ENCODE results near the gene PAK2. TPM values are rescaled to one million over a fixed set of nuclear protein-coding genes. Genes with fewer than 3 reads are reported as not detected.
"Not testable (repeated sequence)": the region's sequence is repeated elsewhere in the genome, so short reads cannot be mapped to it uniquely, and the experiment has no call there.

The PAK2 gene
- 33.5 and 37.6 TPM in 2 replicates for total RNA-seq (2014; rRNA removed; shearing (Covaris generic))

GRCh38 chr3:196739671-196740480 is at the start of gene PAK2:
PAK2 (plus strand) TSS chr3:196739857; CDS start chr3:196782647, 42,790 bp downstream.
- DNase-seq (ENCODE audit: low spot score): peak; percentile 94
- in situ Hi-C loops (cut with HindIII; ENCODE audit: low sequenced_read_pairs): no loop called here

GRCh38 chr3:196689941-196690660 is 49.6 kb upstream of the PAK2 start:
- in situ Hi-C loops (cut with HindIII; ENCODE audit: low sequenced_read_pairs): no loop called here
- no peak for DNase-seq (ENCODE audit: low spot score)

GRCh38 chr3:196691386-196691785 is 48.3 kb upstream of the PAK2 start:
- in situ Hi-C loops (cut with HindIII; ENCODE audit: low sequenced_read_pairs): no loop called here
- DNase-seq (ENCODE audit: low spot score): no peak

- DNase-seq (ENCODE audit: low spot score): no peak
- in situ Hi-C loops (cut with HindIII; ENCODE audit: low sequenced_read_pairs): no loop called here
Observed at GRCh38 chr3:196694202-196694638, 45.4 kb upstream of the PAK2 start.

GRCh38 chr3:196694941-196695848 is 44.5 kb upstream of the PAK2 start:
- in situ Hi-C loops (cut with HindIII; ENCODE audit: low sequenced_read_pairs): no loop called here
- no peak for DNase-seq (ENCODE audit: low spot score)

- DNase-seq (ENCODE audit: low spot score): no peak
- in situ Hi-C loops (cut with HindIII; ENCODE audit: low sequenced_read_pairs): no loop called here
Observed at GRCh38 chr3:196695849-196696226, 43.8 kb upstream of the PAK2 start.

- no peak for DNase-seq (ENCODE audit: low spot score)
- in situ Hi-C loops (cut with HindIII; ENCODE audit: low sequenced_read_pairs): no loop called here
Observed at GRCh38 chr3:196697270-196697669, 42.4 kb upstream of the PAK2 start.

- in situ Hi-C loops (cut with HindIII; ENCODE audit: low sequenced_read_pairs): no loop called here
Observed at GRCh38 chr3:196699749-196700148, 39.9 kb upstream of the PAK2 start.

GRCh38 chr3:196700801-196701200 is 38.9 kb upstream of the PAK2 start:
- DNase-seq (ENCODE audit: low spot score): no peak
- in situ Hi-C loops (cut with HindIII; ENCODE audit: low sequenced_read_pairs): no loop called here

More at GRCh38 chr3:196699749-196700148, 39.9 kb upstream of the PAK2 start:
- DNase-seq (ENCODE audit: low spot score): no peak

- in situ Hi-C loops (cut with HindIII; ENCODE audit: low sequenced_read_pairs): no loop called here
- no peak for DNase-seq (ENCODE audit: low spot score)
Observed at GRCh38 chr3:196706327-196706726, 33.3 kb upstream of the PAK2 start.

GRCh38 chr3:196706731-196707130 is 32.9 kb upstream of the PAK2 start:
- in situ Hi-C loops (cut with HindIII; ENCODE audit: low sequenced_read_pairs): no loop called here
- DNase-seq (ENCODE audit: low spot score): no peak

GRCh38 chr3:196707566-196707965 is 32.1 kb upstream of the PAK2 start:
- no peak for DNase-seq (ENCODE audit: low spot score)
- in situ Hi-C loops (cut with HindIII; ENCODE audit: low sequenced_read_pairs): no loop called here

GRCh38 chr3:196708467-196708866 is 31.2 kb upstream of the PAK2 start:
- in situ Hi-C loops (cut with HindIII; ENCODE audit: low sequenced_read_pairs): no loop called here
- no peak for DNase-seq (ENCODE audit: low spot score)

GRCh38 chr3:196711838-196712513 is 27.7 kb upstream of the PAK2 start, which contains the start of the genes CEP19 and PIGX:
CEP19 (minus strand) TSS chr3:196712250; CDS start chr3:196708657, 3,593 bp downstream.
PIGX (plus strand) TSS chr3:196712377.
- DNase-seq (ENCODE audit: low spot score): peak; percentile 85
- in situ Hi-C loops (cut with HindIII; ENCODE audit: low sequenced_read_pairs): no loop called here

GRCh38 chr3:196712514-196713413 is 26.9 kb upstream of the PAK2 start:
- peak; percentile 63 for DNase-seq (ENCODE audit: low spot score)

GRCh38 chr3:196717162-196717561 is 22.5 kb upstream of the PAK2 start:
- DNase-seq (ENCODE audit: low spot score); in situ Hi-C loops (cut with HindIII; ENCODE audit: low sequenced_read_pairs): not testable (repeated sequence)

More at GRCh38 chr3:196712514-196713413, 26.9 kb upstream of the PAK2 start:
- in situ Hi-C loops (cut with HindIII; ENCODE audit: low sequenced_read_pairs): no loop called here

GRCh38 chr3:196721097-196721496 is 18.6 kb upstream of the PAK2 start:
- in situ Hi-C loops (cut with HindIII; ENCODE audit: low sequenced_read_pairs): no loop called here
- no peak for DNase-seq (ENCODE audit: low spot score)

Data from G401 (cell line).